B cell (primary cell): ENCODE data around the gene CYP27A1.

Source experiments
- CTCF ChIP-seq: fragments of 200-600 bp; IDR thresholded peaks from one replicate; pipeline ENCODE4 v1.8.0; 2022; ENCODE audit warnings: antibody characterized with exemption, mild to moderate bottlenecking
- EZH2 ChIP-seq: IDR thresholded peaks from 2 replicates; pipeline ENCODE4 v1.6.1; 2012; ENCODE audit warnings: borderline replicate concordance, low read depth, mild to moderate bottlenecking, moderate library complexity, low read length; ENCODE audit not compliant: insufficient read depth, poor library complexity, severe bottlenecking

GRCh38 chr2:218822622-218823021 is 40.7 kb downstream of the CYP27A1 start:
- TF ChIP-seq EZH2, result no peak
- TF ChIP-seq CTCF, result no peak
